B cell (primary cell): Measurements from ENCODE around the gene MROH2A. TPM values are rescaled to one million over a fixed set of nuclear protein-coding genes. Genes with fewer than 3 reads are reported as not detected.

Source experiments
- ATAC-seq: fragments of 200-7000 bp; cut with Tn5 transposase; one replicate; pipeline ENCODE4 v1.10.0; 2021; ENCODE audit warnings: low read depth, mild to moderate bottlenecking, moderate number of reproducible peaks, moderate library complexity
- CTCF ChIA-PET: fragments of 350-600 bp; sonication (Branson Sonifier 250); formaldehyde crosslinking; loops from one replicate; lab custom pipeline; 2021; ENCODE audit warnings: antibody characterized with exemption, inconsistent platforms; lab: Charles Lee
- POLR2A ChIA-PET: fragments of 350-600 bp; sonication (Branson Sonifier 250); formaldehyde crosslinking; loops from one replicate; lab custom pipeline; 2021; ENCODE audit warnings: antibody characterized with exemption; lab: Charles Lee
- DNase-seq: peaks from one replicate; pipeline ENCODE4 v3.0.0; 2013
- H2AFZ ChIP-seq: 2 replicates; pipeline ENCODE4 v1.6.1; 2012; ENCODE audit warnings: mild to moderate bottlenecking, low read depth, low read length; ENCODE audit not compliant: insufficient read depth, poor library complexity, severe bottlenecking
- H3K27ac ChIP-seq, 2 donors: 1 replicate in 1 of 2; 2 replicates in 1 of 2; pipeline ENCODE4 v1.5.1; 2012 to 2013; ENCODE audit warnings: low read length in 2 of 2, mild to moderate bottlenecking in 2 of 2, moderate library complexity in 1 of 2
- H3K27me3 ChIP-seq, 4 experiments: fragments of 200-600 bp in 1 of 4; sonication (generic) in 1 of 4; replicated peaks in 1 of 4; 1 replicate in 2 of 4; 2 replicates in 2 of 4; pipeline versions ENCODE4 v1.6.1 to v1.7.0; 2013 to 2016; ENCODE audit warnings: low read length in 3 of 4, mild to moderate bottlenecking in 2 of 4, mixed read lengths in 1 of 4, moderate library complexity in 1 of 4; ENCODE audit not compliant: insufficient read depth in 4 of 4, control insufficient read depth in 3 of 4; ENCODE audit errors: control extremely low read depth in 1 of 4
- H3K36me3 ChIP-seq, 2 experiments: replicated peaks in 1 of 2; 1 replicate in 1 of 2; 2 replicates in 1 of 2; pipeline versions ENCODE4 v1.6.1 to v1.7.1; 2013; ENCODE audit warnings: low read length in 1 of 2; ENCODE audit not compliant: insufficient read depth in 2 of 2, control insufficient read depth in 1 of 2; ENCODE audit errors: control extremely low read depth in 1 of 2, extremely low read depth in 1 of 2
- H3K4me1 ChIP-seq, 2 donors: fragments of 200-600 bp in 1 of 2; sonication (generic) in 1 of 2; 1 replicate in 1 of 2; 2 replicates in 1 of 2; pipeline versions ENCODE4 v1.5.1 to v1.6.1; 2013 to 2017; ENCODE audit warnings: low read length in 2 of 2; ENCODE audit not compliant: control insufficient read depth in 2 of 2, insufficient read depth in 2 of 2
- H3K4me2 ChIP-seq: replicated peaks from 2 replicates; pipeline ENCODE3; 2012; ENCODE audit warnings: mild to moderate bottlenecking, low read depth, low read length; ENCODE audit not compliant: poor library complexity, severe bottlenecking
- H3K4me3 ChIP-seq, 5 experiments: fragments of 200-600 bp in 1 of 5; sonication (generic) in 1 of 5; 1 replicate in 3 of 5; 2 replicates in 2 of 5; pipeline versions ENCODE4 v1.5.1 to v1.7.0; 2011 to 2016; ENCODE audit warnings: low read length in 4 of 5, mild to moderate bottlenecking in 4 of 5, low read depth in 2 of 5, control low read depth in 1 of 5, moderate library complexity in 1 of 5; ENCODE audit not compliant: insufficient read depth in 1 of 5; ENCODE audit errors: control extremely low read depth in 1 of 5, extremely low read depth in 1 of 5
- H3K79me2 ChIP-seq: fragments of 200-600 bp; sonication (generic); one replicate; pipeline ENCODE4 v1.6.0; 2016; ENCODE audit warnings: low read length; ENCODE audit not compliant: control insufficient read depth, insufficient read depth
- H3K9ac ChIP-seq: fragments of 200-600 bp; sonication (generic); 2 replicates; pipeline ENCODE4 v1.6.1; 2017; ENCODE audit warnings: mild to moderate bottlenecking, low read length, moderate library complexity
- H3K9me3 ChIP-seq, 3 donors: one replicate each; pipeline versions ENCODE4 v1.6.1 to v1.7.1; 2013; ENCODE audit warnings: low read length in 2 of 3; ENCODE audit not compliant: control insufficient read depth in 2 of 3, insufficient read depth in 1 of 3; ENCODE audit errors: control extremely low read depth in 1 of 3
- H4K20me1 ChIP-seq: 2 replicates; pipeline ENCODE4 v1.6.0; 2012; ENCODE audit warnings: mild to moderate bottlenecking, low read length; ENCODE audit not compliant: insufficient read depth, control insufficient read depth, poor library complexity, severe bottlenecking
- H3K27ac Mint-ChIP-seq: one replicate; pipeline ENCODE4 v1.8.0; 2021; ENCODE audit warnings: mixed read lengths
- H3K27me3 Mint-ChIP-seq: one replicate; pipeline ENCODE4 v1.8.0; 2021; ENCODE audit warnings: mixed read lengths
- H3K4me1 Mint-ChIP-seq: one replicate; pipeline ENCODE4 v1.8.0; 2021; ENCODE audit warnings: mixed read lengths
- H3K4me3 Mint-ChIP-seq: one replicate; pipeline ENCODE4 v1.8.0; 2021; ENCODE audit warnings: mixed read lengths
- H3K9me3 Mint-ChIP-seq: one replicate; pipeline ENCODE4 v1.8.0; 2022; ENCODE audit warnings: mixed read lengths; ENCODE audit not compliant: insufficient read depth
- EZH2 ChIP-seq: IDR thresholded peaks from 2 replicates; pipeline ENCODE4 v1.6.1; 2012; ENCODE audit warnings: borderline replicate concordance, low read depth, mild to moderate bottlenecking, moderate library complexity, low read length; ENCODE audit not compliant: insufficient read depth, poor library complexity, severe bottlenecking
- WGBS: methylation state at CpG from one replicate; pipeline ENCODE4 v1.1.5; 2013; ENCODE audit warnings: missing lambda C conversion rate; ENCODE audit not compliant: insufficient coverage; 5-methylcytosine and 5-hydroxymethylcytosine counted together
- intact Hi-C: fragments of 100-400 bp; cut with micrococcal nuclease; formaldehyde crosslinking; loops from one replicate; pipeline ENCODE4 v1.10.0; 2022
- polyA plus RNA-seq: library from polyadenylated mRNA; depleted of rRNA; stranded (reverse); fragments of >200 nt; gene quantifications from 2 replicates; pipeline ENCODE4 v1.2.3, GENCODE V29; 2012
- total RNA-seq, 2 donors: library from RNA; stranded (reverse); fragments of 120-200 nt in 1 of 2; gene quantifications; 1 replicate in 1 of 2; 2 replicates in 1 of 2; pipeline versions ENCODE4 v1.2.3 to v1.2.4, GENCODE V29; 2013 to 2022
- TF ChIP-seq, protein P1 (sequence below): fragments of 200-600 bp; IDR thresholded peaks from one replicate; pipeline ENCODE4 v1.8.0; 2022; ENCODE audit warnings: antibody characterized with exemption, mild to moderate bottlenecking

The MROH2A gene
- total and polyA plus RNA-seq, 2 donors (not counting 1 experiment from before 2014, with no cell fraction given), result not detected

DNA sequence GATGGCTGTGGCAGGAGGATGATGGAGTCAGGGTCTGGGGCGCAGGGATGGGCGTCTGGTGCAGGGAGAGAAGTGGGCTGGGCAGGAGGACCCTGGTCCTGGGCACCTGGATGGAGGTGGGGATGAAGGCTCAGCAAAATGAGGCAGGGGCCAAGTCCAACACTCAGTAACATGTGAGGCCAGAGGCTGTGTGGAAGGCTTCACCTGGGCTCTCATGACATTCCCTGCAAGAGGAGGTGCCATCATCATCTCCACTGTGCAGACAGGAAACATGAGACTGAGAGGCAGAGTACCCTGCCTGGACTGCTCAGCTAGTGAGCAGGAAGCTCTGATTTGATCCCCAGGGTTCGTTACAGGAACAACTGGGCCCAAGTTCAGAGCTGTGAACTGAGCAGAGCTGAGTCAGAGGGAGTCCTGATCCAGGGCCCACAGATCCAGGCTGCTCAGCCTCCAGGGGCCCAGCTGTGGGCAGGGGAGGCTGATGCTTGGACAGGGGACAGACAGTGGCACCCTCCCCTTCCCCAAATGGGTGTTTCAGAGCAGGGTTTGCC lies 39.3 kb downstream of the MROH2A start:
- Histone ChIP-seq H3K79me2 (no peaks in the 10 kb centered on the region), H3K27me3 (peaks cover 0 to 5% (median 0%) of the 10 kb centered on the region in 4 experiments), H4K20me1 (no peaks in the 10 kb centered on the region), H3K4me1 (no peaks in the 10 kb centered on the region), H2AFZ (no peak overlapping the region), H3K4me2 (no peak overlapping the region), H3K36me3 (no peaks in the 10 kb centered on the region), H3K27ac (no peak overlapping the region), H3K4me3 (no peak overlapping the region), H3K9me3 (peaks cover 0 to 6% (median 0%) of the 10 kb centered on the region in 3 donors), H3K9ac (no peak overlapping the region)
- 81% methylated on average over 3 of the region's 3 CpGs for WGBS
- POLR2A ChIA-PET, result no interaction called here
- no peak for DNase-seq
- TF ChIP-seq, protein P1, sequence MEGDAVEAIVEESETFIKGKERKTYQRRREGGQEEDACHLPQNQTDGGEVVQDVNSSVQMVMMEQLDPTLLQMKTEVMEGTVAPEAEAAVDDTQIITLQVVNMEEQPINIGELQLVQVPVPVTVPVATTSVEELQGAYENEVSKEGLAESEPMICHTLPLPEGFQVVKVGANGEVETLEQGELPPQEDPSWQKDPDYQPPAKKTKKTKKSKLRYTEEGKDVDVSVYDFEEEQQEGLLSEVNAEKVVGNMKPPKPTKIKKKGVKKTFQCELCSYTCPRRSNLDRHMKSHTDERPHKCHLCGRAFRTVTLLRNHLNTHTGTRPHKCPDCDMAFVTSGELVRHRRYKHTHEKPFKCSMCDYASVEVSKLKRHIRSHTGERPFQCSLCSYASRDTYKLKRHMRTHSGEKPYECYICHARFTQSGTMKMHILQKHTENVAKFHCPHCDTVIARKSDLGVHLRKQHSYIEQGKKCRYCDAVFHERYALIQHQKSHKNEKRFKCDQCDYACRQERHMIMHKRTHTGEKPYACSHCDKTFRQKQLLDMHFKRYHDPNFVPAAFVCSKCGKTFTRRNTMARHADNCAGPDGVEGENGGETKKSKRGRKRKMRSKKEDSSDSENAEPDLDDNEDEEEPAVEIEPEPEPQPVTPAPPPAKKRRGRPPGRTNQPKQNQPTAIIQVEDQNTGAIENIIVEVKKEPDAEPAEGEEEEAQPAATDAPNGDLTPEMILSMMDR, result no peak
- TF ChIP-seq EZH2, result no peak
- H3K27me3 Mint-ChIP-seq, result peaks cover 13% of the 10 kb centered on the region
- no peak overlapping the region for H3K4me3 Mint-ChIP-seq
- H3K4me1 Mint-ChIP-seq, result no peaks in the 10 kb centered on the region
- CTCF ChIA-PET, result no interaction called here
- ATAC-seq, result no peak
- no peaks in the 10 kb centered on the region for H3K9me3 Mint-ChIP-seq
- no peak overlapping the region for H3K27ac Mint-ChIP-seq
- intact Hi-C loops, result no loop called here

DNA sequence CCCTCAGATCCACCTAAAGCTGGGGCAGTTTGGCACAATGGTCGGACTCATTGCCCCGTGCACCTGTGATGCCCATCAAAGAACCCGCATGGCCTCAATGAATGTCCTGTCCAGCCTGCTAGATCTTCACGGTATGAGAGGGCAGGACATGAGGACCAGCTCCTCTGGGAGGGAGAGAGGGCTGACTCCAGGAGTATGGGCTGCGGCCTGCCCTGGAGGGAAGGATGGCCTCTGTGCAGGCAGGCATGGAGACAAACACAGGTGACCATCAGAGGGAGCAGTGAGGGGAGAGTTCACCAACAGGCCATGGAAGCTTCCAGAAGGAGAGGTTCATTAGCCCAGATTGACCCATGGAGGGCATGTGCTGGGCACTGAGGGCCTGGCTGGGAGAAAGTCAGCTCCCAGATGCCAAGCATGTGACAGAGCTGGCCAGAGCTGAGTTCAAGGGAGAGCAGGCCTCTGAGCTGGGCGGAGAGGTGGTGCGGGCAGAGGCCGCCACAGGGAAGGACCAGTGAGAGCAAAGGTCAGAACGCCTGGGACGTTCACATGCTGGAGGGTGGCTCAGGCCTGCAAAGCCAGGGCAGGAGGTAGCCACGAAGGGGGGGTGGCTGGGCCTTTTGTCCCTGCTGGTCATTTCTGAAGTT lies 40.0 kb downstream of the MROH2A start:
- CTCF ChIA-PET, result no interaction called here
- H4K20me1 ChIP-seq, result no peaks in the 10 kb centered on the region
- H3K9me3 ChIP-seq, result peaks cover 0 to 6% (median 0%) of the 10 kb centered on the region in 3 donors
- H3K4me1 ChIP-seq, result no peaks in the 10 kb centered on the region
- no peaks in the 10 kb centered on the region for H3K36me3 ChIP-seq
- Mint-ChIP-seq H3K4me1 (no peaks in the 10 kb centered on the region), H3K9me3 (no peaks in the 10 kb centered on the region), H3K4me3 (no peak overlapping the region), H3K27ac (no peak overlapping the region), H3K27me3 (peaks cover 9% of the 10 kb centered on the region)
- H2AFZ ChIP-seq, result no peak overlapping the region
- H3K4me2 ChIP-seq, result no peak overlapping the region
- H3K9ac ChIP-seq, result no peak overlapping the region
- ATAC-seq (no peak), DNase-seq (no peak)
- H3K27me3 ChIP-seq, result peaks cover 0 to 5% (median 0%) of the 10 kb centered on the region in 4 experiments
- intact Hi-C loops, result no loop called here
- POLR2A ChIA-PET, result no interaction called here
- WGBS, result 91% methylated on average over 11 of the region's 11 CpGs
- H3K4me3 ChIP-seq, result no peak overlapping the region
- no peaks in the 10 kb centered on the region for H3K79me2 ChIP-seq
- no peak for TF ChIP-seq EZH2
- TF ChIP-seq, protein P1, result no peak
- no peak overlapping the region for H3K27ac ChIP-seq
